ENCODE data around the gene ZRANB1. TPM values are rescaled to one million over a fixed set of nuclear protein-coding genes. Genes with fewer than 3 reads are reported as not detected.
A peak's percentile ranks its signal among the peaks of the same experiment; 100 is the strongest.

Gene ZRANB1
- total RNA-seq (2021) (22.1 and 22.6 TPM in 2 replicates), Bru-seq, nascent RNA (percentile 86 among the genes with signal in this experiment), BruChase-seq, experiment 1, labeled RNA remaining after a 2-hour chase (percentile 90 among the genes with signal in this experiment), BruChase-seq, experiment 2, labeled RNA remaining after a 6-hour chase (percentile 84 among the genes with signal in this experiment)
- long read RNA-seq, full-length matches to known transcripts = 2 of 49 reads
- long read RNA-seq, partial matches to known transcripts = 4 of 49 reads
- long read RNA-seq, other reads (novel, unspliced or antisense) = 43 of 49 reads

DNA sequence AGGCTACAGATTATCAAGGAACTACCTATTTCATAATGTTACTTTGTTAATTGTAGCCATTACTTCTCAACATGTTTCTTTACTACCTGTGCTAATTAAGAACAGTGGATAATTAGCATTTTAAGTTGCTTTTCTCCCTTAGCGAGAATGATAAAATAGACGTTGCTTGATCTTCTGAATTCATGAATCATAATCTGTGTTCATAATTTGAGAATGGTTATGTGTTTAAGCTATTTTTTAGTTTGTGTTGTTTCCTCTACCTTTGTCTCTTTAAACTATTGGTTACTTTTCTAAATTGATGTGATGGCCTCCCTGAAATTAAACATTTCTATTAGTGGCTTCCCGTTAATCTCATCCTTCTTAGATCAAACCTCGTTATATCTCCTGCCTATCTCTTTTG lies at the start of gene ZRANB1:
ZRANB1 (plus strand) TSS at position 301 of the 400 bp plus-strand sequence. CDS start 371 bp downstream, outside the sequence.
- peaks cover 13% of the 10 kb centered on the region for H3K4me1 ChIP-seq (ENCODE audit: insufficient read depth, low read length, poor library complexity, severe bottlenecking)
- intact Hi-C loops (cut with micrococcal nuclease; ENCODE audit: unreplicated experiment) = no loop called here
- ChIA-PET POLR2A (ENCODE audit: low non-redundant PET) (no interaction called here), CTCF (no interaction called here)
- no peaks in the 10 kb centered on the region for H3K9me3 ChIP-seq (ENCODE audit: low read depth, low read length, poor library complexity, severe bottlenecking)
- no peaks in the 10 kb centered on the region for H3K27me3 ChIP-seq (replicated peaks; ENCODE audit: insufficient read depth, low read depth, low read length, poor library complexity)
- TF ChIP-seq CTCF (conservative IDR thresholded peaks at IDR 0.05; ENCODE audit: low read depth, low read length) = no peak
- TF ChIP-seq EZH2 (IDR thresholded peaks at IDR 0.05; ENCODE audit: borderline replicate concordance, low read depth, low read length, poor library complexity, severe bottlenecking) = no peak
- no peak within 1 kb of the TSS for H3K27ac ChIP-seq (ENCODE audit: low read depth, low read length, poor library complexity, severe bottlenecking)
- no peak for DNase-seq (ENCODE audit: low spot score)
- no peak within 1 kb of the TSS for H3K4me3 ChIP-seq (ENCODE audit: low read depth, low read length, poor library complexity, severe bottlenecking)
- H3K36me3 ChIP-seq (ENCODE audit: insufficient read depth, low read length, poor library complexity, severe bottlenecking) = no peaks in the 10 kb centered on the region
- BruUV-seq (replicated peaks) = no TSS peak

DNA sequence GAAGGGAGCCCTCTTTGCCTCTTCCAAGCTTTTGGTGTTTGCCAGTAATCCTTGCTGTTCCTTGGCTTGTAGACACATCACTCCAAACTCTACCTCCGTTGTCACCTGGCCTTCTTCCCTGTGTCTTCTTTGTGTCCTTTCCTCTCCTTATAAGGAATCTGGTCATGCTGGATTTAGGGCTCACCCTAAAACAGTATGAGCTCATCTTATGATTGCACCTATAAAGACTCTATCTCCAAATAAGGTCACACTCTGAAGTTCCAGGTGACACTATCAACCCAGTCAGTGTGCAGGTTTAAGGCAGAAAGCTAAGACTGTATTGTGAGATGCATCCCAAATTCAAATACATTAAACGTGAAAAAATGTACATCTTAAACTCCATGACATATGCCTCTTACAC lies 49.0 kb upstream of the ZRANB1 start:
- Histone ChIP-seq H3K27ac (ENCODE audit: low read depth, low read length, poor library complexity, severe bottlenecking) (no peak overlapping the region), H3K27me3 (replicated peaks; ENCODE audit: insufficient read depth, low read depth, low read length, poor library complexity) (peaks cover 2% of the 10 kb centered on the region), H3K36me3 (ENCODE audit: insufficient read depth, low read length, poor library complexity, severe bottlenecking) (no peaks in the 10 kb centered on the region), H3K9me3 (ENCODE audit: low read depth, low read length, poor library complexity, severe bottlenecking) (no peaks in the 10 kb centered on the region), H3K4me1 (ENCODE audit: insufficient read depth, low read length, poor library complexity, severe bottlenecking) (no peaks in the 10 kb centered on the region), H3K4me3 (ENCODE audit: low read depth, low read length, poor library complexity, severe bottlenecking) (no peak overlapping the region)
- no peak for DNase-seq (ENCODE audit: low spot score)
- POLR2A ChIA-PET (ENCODE audit: low non-redundant PET) = interaction anchor here (0.5 kb wide), 1 partner anchor 197 kb away, joined by 6 read pairs; no protein-coding TSS in a partner anchor
- intact Hi-C loops (cut with micrococcal nuclease; ENCODE audit: unreplicated experiment) = no loop called here
- TF ChIP-seq EZH2 (IDR thresholded peaks at IDR 0.05; ENCODE audit: borderline replicate concordance, low read depth, low read length, poor library complexity, severe bottlenecking) (no peak), CTCF (conservative IDR thresholded peaks at IDR 0.05; ENCODE audit: low read depth, low read length) (no peak)
- CTCF ChIA-PET = no interaction called here
- BruUV-seq (replicated peaks) = no TSS peak

DNA sequence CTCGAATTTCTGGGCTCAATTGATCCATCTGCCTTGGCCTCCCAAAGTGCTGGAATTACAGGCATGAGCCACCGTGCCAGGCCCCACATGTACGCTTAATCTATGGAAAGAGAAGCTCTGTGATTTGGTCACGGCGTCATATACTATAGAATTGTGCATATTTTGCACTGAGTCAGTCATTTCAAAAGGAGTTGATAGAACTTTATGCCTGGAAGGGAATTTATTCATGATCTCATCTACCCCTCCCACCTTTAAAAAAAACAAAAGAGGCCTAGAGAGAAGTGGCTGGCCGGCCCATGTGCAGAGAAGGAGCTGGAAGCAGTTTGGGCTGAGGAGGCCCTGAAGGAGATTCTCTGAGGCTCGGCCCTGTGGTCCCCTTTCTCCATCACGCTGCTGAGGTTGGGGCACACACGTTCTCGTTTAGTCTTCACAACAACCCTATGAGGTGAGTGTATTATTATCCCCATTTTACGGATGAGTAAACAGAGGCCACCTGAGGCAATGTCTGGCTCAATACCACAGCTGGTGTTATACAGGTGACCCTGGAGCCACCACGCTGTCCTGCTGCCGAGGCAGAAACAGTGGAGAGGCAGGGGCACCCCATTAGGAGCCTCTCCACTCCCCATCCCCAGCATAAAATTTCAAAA lies 47.2 kb upstream of the ZRANB1 start:
- intact Hi-C loops (cut with micrococcal nuclease; ENCODE audit: unreplicated experiment) = no loop called here
- H3K4me3 ChIP-seq (ENCODE audit: low read depth, low read length, poor library complexity, severe bottlenecking) = no peak overlapping the region
- DNase-seq (ENCODE audit: low spot score) = no peak
- no peak overlapping the region for H3K27ac ChIP-seq (ENCODE audit: low read depth, low read length, poor library complexity, severe bottlenecking)
- H3K27me3 ChIP-seq (replicated peaks; ENCODE audit: insufficient read depth, low read depth, low read length, poor library complexity) = peaks cover 6% of the 10 kb centered on the region
- ChIA-PET CTCF (no interaction called here), POLR2A (ENCODE audit: low non-redundant PET) (no interaction called here)
- BruUV-seq (replicated peaks) = no TSS peak
- H3K4me1 ChIP-seq (ENCODE audit: insufficient read depth, low read length, poor library complexity, severe bottlenecking) = no peaks in the 10 kb centered on the region
- H3K9me3 ChIP-seq (ENCODE audit: low read depth, low read length, poor library complexity, severe bottlenecking) = no peaks in the 10 kb centered on the region
- no peaks in the 10 kb centered on the region for H3K36me3 ChIP-seq (ENCODE audit: insufficient read depth, low read length, poor library complexity, severe bottlenecking)
- TF ChIP-seq CTCF (conservative IDR thresholded peaks at IDR 0.05; ENCODE audit: low read depth, low read length) (no peak), EZH2 (IDR thresholded peaks at IDR 0.05; ENCODE audit: borderline replicate concordance, low read depth, low read length, poor library complexity, severe bottlenecking) (no peak)

All from A673 (cell line).